ENCODE results near the gene RNASE1.

- TF ChIP-seq EP300 (IDR thresholded peaks at IDR 0.05) (no peak), CTCF (IDR thresholded peaks at IDR 0.05) (no peak), POLR2A (IDR thresholded peaks at IDR 0.05) (no peak), POLR2AphosphoS5 (IDR thresholded peaks at IDR 0.05) (no peak)
These were observed 11.0 kb downstream of the RNASE1 start for GRCh38 chr14:20791597-20791996.

Measured in gastroesophageal sphincter (tissue), 3 donors.